ENCODE results near the gene RIOK1.
A peak's percentile ranks its signal among the peaks of the same experiment; 100 is the strongest.
"Not testable (repeated sequence)": the region's sequence is repeated elsewhere in the genome, so short reads cannot be mapped to it uniquely, and the experiment has no call there.

RIOK1 gene

DNA sequence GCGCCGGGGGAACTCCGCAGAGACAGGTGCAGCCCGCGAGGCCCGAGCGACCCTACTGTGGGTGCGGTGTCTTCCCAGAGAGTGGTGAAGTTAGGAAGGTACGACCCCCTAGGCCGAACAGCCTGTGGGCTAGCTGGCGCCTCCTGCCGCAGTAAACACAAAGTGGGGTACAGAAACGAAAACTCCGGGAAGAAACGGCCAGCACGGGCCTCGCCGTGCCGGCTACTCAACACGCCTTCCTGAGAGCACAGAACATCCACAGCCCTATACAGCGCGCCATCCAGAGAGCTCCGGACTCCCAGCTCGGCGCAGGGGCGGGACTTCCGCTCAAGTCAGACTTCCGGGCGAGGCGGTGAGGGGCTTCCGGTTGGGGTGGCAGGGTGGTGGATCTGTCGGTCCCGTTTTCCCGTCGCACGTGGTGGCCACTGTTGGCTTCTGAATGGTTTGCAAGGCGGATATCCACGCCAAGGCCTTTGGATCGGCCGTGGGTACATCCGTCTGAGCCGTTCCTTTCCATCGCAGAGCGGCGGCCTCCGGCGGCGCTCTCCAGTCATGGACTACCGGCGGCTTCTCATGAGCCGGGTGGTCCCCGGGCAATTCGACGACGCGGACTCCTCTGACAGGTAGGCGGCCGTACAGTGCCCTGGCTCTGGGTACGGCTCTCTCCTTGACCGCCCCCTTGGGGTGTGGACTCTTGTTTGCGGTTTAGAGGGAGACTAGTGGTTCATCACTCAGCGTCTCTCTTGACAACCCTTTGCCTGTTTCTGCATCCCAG is at the start of gene RIOK1, which contains the start of gene CAGE1:
RIOK1 (plus strand) TSS at position 358 of the 775 bp plus-strand sequence; CDS start at position 553, 195 bp downstream.
CAGE1 (minus strand) TSS at position 292 of the 775 bp plus-strand sequence. CDS start 2,569 bp downstream, outside the sequence.
- peak; percentile 26 to 96 (median 89) for DNase-seq

DNA sequence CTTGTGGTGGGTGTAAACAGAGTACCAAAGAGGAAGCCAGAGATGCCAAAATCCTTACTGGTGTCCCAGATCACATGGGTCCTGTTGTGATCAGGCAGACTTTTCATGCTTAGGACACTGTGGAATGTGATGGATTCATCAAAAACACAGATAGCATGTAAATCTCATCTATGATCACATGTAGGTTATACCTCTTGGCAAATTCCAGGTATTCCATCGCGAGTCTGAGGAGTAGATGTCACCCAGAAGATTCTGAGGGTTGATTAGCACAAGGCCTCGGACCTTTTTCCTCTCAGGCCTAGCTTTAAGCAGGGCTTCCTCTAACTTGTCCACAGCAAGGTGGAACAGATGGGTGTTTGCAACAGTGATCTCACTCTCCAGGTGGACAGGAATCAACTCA is 48.3 kb upstream of the RIOK1 start:
- DNase-seq, result no peak

DNA sequence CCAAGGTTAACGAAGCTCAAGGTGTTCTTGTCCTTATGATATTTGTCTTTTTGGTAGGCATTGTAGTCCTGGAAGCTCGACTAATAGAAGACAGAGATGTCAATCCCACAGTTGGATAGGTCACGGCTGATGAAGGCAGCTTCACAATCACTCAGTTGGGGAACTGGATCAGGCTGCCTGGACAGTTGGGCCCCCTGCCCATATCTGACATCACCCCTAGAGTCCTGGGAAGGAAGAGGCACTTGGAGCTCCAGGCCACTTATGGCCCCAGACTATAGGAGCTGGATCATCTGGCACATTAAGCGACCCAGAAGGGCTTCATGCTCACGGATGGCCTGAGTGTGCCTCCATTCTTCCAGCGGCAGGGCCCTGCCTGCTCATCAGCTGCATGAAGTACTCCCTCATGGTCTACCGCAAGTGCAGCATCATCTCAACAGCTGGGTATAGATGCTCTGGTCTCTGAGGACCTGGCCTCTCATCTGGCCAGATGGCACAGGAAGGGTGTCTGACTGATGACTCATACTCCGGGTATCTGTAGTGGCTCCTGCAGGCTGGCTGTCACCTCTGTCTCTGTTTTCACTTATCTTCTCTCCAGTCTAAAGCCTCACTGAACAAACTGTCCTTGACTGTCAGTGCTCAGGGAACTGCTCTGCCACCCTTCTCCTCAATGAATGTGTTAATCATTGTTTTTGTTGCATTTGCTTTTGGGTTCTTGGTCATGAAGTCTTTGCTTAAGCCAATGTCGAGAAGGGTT is 47.4 kb upstream of the RIOK1 start:
- DNase-seq, result no peak

DNA sequence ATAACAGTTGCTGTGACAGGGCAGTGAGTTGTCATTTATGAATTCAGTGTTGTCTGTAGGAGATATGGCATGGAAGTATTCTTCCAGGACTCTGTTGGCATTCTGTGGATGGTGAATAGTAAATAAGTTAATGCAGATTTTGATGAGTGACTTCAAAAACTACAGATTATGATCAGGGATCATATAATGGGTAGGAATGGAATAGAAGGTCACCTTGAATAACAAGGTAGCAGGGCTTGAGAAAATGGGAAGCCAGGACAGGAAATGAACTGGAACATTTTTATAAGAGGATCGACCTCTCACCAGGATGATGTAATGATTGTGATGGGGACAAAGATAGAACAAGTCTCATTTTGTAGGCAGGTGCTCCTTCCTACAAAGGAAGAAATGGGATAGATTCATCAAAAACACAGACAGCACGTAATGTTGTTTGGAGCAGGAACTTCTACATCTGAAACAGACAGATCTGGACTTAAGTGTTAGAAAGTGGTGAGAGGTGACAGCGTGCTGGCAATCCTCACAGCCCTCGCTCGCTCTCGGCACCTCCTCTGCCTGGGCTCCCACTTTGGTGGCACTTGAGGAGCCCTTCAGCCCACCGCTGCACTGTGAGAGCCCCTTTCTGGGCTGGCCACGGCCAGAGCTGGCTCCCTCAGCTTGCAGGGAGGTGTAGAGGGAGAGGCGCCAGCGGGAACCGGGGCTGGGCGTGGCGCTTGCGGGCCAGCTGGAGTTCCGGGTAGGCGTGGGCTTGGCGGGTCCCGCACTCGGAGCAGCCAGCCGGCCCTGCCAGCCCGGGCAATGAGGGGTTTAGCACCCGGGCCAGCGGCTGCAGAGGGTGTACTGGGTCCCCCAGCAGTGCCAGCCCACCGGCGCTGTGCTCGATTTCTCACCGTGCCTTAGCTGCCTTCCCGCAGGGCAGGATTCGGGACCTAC is 45.8 kb upstream of the RIOK1 start:
- no peak for DNase-seq

DNA sequence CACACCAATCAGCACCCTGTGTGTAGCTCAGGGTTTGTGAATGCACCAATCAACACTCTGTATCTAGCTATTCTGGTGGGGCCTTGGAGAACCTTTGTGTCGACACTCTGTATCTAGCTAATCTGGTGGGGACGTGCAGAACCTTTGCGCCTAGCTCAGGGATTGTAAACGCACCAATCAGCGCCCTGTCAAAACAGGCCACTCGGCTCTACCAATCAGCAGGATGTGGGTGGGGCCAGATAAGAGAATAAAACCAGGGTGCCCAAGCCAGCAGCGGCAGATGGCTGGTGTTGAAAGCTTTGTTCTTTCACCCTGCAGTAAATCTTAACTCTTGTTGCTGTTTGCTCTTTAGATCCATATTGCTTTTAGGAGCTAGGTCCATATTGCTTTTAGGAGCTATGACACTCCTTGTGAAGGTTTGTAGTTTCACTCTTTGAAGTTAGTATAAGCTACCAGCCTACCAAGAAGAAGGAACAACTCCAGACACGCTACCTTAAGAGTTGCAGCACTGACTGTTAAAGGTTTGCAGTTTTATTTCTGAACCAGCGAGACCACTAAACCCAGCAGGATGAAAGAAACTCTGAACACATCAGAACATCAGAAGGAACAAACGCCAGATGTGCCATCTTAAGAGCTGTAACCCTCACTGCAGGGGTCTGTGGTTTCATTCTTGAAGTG is 44.7 kb upstream of the RIOK1 start:
- DNase-seq, result not testable (repeated sequence)

DNA sequence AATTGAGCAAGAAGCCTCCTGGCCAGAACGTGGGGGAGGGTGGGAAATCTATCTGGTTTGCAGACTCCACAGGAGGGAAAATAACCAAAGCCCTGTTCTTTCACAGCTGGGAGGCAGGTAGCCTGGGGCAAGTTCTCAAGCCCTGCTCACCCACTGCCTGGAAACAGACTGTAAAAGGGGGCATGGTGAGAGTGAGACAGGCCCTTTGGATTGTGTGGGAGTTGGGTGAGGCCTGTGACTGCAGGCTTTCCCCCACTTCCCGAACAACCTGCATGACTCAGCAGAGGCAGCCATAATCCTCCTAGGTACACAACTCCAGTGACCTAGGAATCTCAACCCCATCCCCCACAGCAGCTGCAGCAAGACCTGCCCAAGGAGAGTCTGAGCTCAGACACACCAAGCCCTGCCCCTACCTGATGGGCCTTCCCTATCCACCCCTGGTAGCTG is 42.0 kb upstream of the RIOK1 start:
- not testable (repeated sequence) for DNase-seq

DNA sequence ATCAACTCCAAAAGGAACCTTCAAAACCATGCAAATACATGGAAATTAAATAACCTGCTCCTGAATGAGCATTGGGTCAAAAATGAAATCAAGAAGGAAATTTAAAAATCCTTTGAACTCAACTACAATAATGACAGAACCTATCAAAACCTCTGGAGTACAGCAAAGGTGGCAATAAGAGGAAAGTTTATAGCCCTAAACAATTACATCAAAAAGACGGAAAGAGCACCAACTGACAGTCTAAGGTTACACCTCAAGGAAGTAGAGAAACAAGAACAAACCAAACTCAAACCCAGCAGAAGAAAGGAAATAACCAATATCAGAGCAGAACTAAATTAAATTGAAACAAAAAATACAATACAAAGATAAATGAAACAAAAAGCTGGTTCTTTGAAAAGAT is 39.0 kb upstream of the RIOK1 start:
- not testable (repeated sequence) for DNase-seq

DNA sequence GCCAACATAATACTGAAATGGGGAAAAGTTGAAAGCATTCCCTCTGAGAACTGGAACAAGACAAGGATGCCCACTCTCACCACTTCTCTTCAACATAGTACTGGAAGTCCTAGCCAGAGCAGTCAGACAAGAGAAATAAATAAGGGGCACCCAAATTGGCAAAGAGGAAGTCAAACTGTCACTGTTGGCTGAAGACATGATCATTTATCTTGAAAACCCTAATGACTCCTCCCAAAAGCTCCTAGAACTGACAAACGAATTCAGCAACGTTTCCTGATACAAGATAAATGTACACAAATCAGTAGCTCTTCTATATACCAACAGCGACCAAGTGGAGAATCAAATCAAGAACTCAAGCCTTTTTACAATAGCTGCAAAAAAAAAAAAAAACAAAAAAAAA is 37.7 kb upstream of the RIOK1 start:
- DNase-seq, result not testable (repeated sequence)

DNA sequence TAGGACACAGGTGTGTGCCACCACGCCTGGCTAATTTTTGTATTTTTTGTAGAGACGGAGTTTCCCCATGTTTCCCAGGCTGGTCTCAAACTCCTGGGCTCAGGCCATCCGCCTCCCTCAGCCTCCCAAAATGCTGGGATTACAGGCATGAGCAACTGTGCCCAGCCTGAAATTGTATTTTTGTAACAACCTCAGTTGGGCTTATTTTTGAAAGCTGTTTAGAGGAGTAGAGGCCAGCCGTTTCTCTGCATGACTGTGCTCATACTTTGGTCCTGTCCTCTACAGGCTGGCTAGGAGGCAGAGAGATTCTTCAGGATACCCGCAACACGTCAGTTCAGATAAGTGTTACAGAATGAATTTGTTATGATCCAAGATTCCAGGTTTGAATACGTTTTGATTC is 22.2 kb upstream of the RIOK1 start:
- no peak for DNase-seq

DNA sequence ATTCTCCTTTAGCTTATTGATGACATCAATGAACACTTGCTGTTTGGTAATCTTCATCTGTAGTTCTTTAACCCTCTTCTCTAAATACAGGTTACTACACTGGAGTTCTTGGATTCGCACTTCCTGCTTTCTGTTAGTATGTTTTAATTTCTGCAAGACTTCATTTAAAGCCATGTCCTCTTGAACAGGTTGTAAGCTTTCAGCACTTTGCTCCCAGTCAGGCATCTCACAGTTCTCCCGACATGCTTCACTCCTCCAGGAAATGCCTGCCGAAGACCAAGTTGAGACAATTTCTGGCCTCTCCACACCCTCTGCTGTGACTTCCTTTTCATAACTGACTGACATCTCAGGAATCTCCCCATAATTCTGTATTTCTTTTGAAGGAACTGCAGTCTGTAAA is 15.9 kb upstream of the RIOK1 start:
- no peak for DNase-seq

DNA sequence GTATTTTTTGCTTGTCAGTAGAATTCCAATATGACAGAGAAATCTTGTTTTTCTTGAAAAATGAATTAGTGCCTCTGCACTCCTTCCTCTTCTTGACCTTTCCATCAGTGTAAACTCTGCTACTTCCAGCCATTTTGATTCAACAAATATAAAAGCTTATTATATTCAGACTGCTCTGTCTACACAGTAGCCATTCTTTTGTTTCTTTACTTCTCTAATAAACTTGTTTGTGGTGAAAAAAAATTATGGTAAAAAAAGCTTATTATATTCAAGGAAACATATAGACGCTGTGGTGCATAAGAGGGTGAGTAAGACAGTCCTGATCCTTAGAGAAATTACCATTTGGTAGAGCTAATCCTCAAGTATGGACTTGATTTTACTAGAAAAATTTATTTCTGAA is 11.6 kb upstream of the RIOK1 start:
- no peak for DNase-seq

DNA sequence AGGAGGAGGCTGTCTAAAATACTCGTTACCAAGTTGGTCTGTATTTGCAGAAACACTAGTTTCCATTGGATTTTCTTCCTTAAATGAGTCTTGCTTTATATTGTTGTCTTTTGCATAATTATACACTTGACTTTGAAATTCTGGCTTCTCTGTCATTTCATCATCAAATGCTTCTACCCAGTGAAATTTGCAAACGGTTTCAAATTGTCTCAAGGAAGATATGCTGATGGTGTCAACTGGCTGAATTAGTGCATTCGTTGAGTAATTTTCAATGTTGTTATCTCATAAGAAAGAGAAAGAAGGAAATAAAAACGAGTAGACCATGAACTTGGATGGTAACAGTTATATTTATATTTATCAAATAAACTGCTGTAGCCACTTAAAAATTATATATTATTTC is 10.9 kb upstream of the RIOK1 start:
- DNase-seq, result no peak

DNA sequence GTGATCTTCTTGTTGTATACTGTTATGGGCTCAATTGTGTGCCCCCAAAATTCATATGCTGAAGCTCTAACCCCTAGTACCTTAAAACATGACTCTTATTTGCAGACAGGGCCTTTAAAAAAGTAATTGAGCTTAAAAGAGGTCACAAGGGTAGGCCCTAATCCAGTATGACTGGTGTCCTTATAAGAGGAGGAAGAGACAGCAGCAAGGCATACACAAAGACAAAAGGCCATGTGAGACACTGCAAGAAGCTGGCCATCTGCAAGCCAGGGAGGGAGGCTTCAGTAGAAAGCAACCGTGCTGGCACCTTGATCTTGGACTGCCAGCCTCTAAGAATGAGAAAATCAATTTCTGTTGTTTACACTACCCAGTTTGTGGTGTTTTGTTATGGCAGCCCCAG is 8.5 kb upstream of the RIOK1 start:
- no peak for DNase-seq

DNA sequence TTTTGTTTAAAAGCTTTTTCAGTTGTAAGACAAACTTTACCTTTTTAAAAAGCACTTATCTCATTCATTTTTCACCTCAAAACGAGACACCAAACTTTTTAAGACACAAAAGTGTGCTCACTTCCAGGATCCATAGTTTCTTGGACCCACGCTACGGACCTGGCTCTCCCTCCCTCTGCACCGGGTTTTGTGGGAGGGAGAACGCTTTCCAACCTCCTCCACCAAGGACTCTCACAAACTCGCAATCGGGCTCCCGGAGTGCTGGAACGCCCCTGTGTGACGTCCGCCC is 502 bp upstream of the RIOK1 start:
- no peak for DNase-seq

DNA sequence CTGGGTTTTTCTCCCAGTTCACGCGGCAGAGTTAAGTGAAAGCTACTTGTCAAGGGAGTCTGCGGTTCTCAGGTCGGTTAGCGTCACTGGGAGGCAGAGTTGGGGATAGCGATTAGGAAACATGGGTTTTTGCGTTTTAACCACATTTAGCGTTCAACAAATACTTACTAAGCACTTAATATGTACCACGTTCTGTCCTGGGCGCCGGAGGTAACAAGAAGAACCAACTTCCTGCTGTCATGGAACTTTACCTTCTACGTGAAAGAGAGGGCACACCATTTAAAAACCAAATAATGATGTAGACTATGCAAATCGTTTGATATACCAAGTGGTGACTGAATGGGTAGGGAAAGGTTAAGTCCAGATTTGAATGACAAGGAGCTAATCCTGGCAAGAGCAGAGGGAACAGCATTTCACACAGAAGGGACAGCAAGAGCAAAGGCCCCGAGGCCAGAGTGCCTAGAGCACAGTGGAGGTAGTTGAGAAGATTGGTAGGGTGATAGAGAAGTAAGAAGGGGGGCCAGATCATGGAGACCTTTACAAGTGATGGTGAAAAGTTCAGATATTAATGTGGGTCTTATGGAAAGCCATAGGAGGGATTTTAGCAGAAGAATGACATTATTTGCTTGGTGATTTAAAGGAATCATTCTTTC is 744 bp downstream of the RIOK1 start:
- DNase-seq, result peak in 1 of 56 donors; percentile 23

DNA sequence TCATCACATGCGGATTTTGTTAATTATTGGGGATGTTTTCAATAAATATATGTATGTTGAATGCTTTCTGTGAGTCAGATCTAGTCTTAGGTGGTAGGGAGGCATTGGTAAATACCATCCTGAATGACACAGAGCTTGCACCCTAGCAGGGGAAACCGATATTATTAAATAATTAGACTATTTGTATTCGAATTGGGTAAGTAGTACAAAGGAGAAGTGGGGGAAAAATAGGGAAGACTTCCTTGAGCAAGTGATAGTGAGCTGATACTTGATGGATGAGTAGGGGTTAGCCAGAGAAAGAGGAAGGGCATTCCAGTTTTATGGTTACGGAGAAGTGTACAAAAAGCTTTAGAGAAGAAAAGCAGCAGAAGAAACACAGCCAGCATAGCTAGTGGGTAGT is 1.5 kb downstream of the RIOK1 start:
- DNase-seq, result no peak

DNA sequence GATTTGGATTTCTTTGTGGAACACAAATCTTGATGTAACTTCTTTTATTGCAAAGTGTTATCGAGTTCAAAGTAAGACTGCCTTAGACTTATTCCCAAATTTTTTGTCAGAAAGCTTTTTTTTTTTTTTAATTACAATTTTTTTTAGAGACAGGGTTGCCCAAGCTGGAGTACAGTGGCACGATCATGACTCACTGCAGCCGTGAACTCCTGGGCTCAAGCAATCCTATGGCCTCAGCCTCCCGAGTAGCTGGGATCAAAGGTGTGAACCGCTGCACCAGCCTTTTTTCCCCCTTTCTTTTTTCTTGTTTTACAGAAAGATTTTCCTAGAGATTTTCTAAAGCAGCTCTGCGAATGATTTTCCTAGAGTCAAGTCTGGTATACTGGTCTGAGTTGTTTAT is 2.8 kb downstream of the RIOK1 start:
- no peak for DNase-seq

DNA sequence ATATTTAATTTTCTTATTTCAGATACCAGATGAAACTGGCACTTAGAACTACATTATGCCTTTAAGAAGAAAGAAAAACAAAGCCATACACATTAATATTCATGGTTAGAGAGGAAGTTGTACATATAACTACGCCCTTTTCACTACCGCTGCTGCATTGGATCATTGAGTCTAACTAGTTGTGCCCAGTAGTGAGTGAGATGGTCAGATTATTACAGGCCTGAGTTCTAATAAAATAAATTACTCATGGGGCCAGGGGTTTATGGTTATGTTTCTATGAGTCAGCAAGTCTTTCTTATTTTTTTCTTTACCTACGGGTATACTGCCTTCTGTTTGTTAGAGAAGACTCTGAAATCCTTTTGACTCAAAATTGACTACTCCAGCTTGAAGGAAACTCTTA is 11.5 kb downstream of the RIOK1 start:
- no peak for DNase-seq

DNA sequence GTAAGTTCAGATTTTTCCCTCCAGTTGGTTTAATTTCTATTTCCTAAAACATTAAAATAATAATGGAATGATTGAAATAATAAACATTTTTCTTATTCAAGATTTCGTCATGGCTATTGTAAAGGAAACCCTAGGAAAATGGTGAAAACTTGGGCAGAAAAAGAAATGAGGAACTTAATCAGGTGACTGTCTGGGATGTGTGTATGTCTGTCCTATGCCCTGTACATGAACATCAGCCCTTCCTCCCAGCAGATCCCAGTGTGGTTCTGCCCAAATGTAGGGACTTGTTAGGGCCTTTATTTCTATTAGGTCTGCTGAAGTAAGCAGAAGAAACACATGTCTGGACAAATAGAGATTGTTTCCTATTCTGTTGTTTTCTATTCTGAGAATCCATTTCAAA is 13.1 kb downstream of the RIOK1 start:
- DNase-seq, result no peak

DNA sequence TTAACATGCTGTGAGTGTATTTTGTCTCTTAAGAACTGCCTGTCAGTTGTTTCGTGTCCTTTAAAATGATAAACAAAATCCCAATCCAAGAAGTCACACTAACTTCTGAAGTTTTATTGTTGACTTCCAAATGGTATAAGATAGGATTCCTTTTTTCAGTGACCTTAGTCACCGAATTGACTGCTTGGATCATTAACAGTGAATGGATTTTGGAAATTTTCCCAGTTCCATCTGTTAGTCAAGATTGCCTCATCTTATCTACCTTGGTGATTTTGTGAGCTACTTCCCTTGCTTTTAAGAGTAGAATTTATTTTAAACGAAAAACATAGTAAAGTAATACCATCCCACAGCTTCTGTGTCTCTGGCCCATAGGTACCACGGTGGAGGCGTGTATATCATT is 14.9 kb downstream of the RIOK1 start:
- no peak for DNase-seq

DNA sequence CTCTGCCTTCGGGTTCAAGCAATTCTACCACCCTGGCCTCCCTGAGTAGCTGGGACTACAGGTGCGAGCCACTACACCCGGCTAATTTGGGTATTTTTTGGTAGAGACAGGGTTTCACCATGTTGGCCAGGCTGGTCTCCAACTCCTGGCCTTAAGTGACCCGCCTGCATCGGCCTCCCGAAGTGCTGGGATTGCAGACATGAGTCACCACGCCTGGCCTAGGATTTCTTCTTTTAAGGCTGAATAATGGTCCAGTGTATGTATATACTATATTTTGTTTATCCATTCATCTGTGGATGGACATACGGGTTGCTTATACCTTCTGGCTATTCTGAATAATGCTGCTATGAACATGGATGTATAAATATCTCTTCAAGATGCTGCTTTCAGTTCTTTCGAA is 17.1 kb downstream of the RIOK1 start:
- no peak for DNase-seq

Data from nucleus accumbens (tissue), 56 donors.